Measurements from ENCODE around the gene CNNM2. TPM values are rescaled to one million over a fixed set of nuclear protein-coding genes. Genes with fewer than 3 reads are reported as not detected.

CNNM2 gene
- 10 to 100 TPM; 14.7 to 17.9 TPM for total RNA-seq
- polyA plus RNA-seq (2013, experiment 1 of 2), result 9.2 TPM
- 7.6 TPM for polyA plus RNA-seq (2013, experiment 2 of 2)
- long read RNA-seq, experiment 1, partial matches to known transcripts, result 1 of 2 reads
- long read RNA-seq, experiment 1, other reads (novel, unspliced or antisense), result 1 of 2 reads
- long read RNA-seq, experiment 2, full-length matches to known transcripts, result 16 of 18 reads
- long read RNA-seq, experiment 2, partial matches to known transcripts, result 0 of 18 reads
- long read RNA-seq, experiment 2, other reads (novel, unspliced or antisense), result 2 of 18 reads
- long read RNA-seq, experiment 3, partial matches to known transcripts, result 0 of 5 reads
- long read RNA-seq, experiment 3, other reads (novel, unspliced or antisense), result 4 of 5 reads
- long read RNA-seq, experiment 4, result 0 reads

- H3K9me3 Mint-ChIP-seq, result no peaks in the 10 kb centered on the region
Observed at GRCh38 chr10:102917962-102918816, at the start of gene CNNM2. Gene CNNM2 (plus strand): TSS chr10:102918294. CDS start chr10:102918481, 187 bp downstream.

GRCh38 chr10:102868911-102869257, 49.2 kb upstream of the CNNM2 start:
- peak overlapping the region; percentile 79 for H3K4me3 Mint-ChIP-seq
- H3K27me3 Mint-ChIP-seq (ENCODE audit: insufficient read depth), result peaks cover 2% of the 10 kb centered on the region
- Histone ChIP-seq H3K4me1 (ENCODE audit: control insufficient read depth, insufficient read depth, low read length) (no peaks in the 10 kb centered on the region), H3K9me3 (ENCODE audit: control insufficient read depth, low read length) (no peaks in the 10 kb centered on the region), H3K4me3 (ENCODE audit: low read length) (peak overlapping the region; percentile 83), H3K27ac (ENCODE audit: low read depth, low read length) (no peak overlapping the region), H3K9ac (ENCODE audit: extremely low read depth, low read length, poor library complexity, severe bottlenecking) (peak overlapping the region; percentile 12), H3K36me3 (ENCODE audit: control insufficient read depth, insufficient read depth, low read length) (no peaks in the 10 kb centered on the region), H3K27me3 (ENCODE audit: control insufficient read depth, insufficient read depth, low read length, poor library complexity, severe bottlenecking) (no peaks in the 10 kb centered on the region)
- no peak for TF ChIP-seq CTCF (conservative IDR thresholded peaks at IDR 0.05)
- H3K36me3 Mint-ChIP-seq (ENCODE audit: low read depth), result peaks cover 2% of the 10 kb centered on the region
- DNase-seq, result no peak
- WGBS, 2 experiments (ENCODE audit: insufficient coverage in 1 of 2, insufficient read length in 1 of 2), result 11 to 16% methylated on average over 4 to 5 of the region's 5 CpGs
- H3K4me1 Mint-ChIP-seq, result peaks cover 11% of the 10 kb centered on the region
- peak overlapping the region; percentile 64 for H3K27ac Mint-ChIP-seq
- no peaks in the 10 kb centered on the region for H3K9me3 Mint-ChIP-seq

More at GRCh38 chr10:102917962-102918816, at the start of gene CNNM2:
- peaks cover 1% of the 10 kb centered on the region for H3K36me3 Mint-ChIP-seq (ENCODE audit: low read depth)
- no peak for TF ChIP-seq CTCF (conservative IDR thresholded peaks at IDR 0.05)
- H3K9me3 ChIP-seq (ENCODE audit: control insufficient read depth, low read length), result no peaks in the 10 kb centered on the region
- peaks cover 25% of the 10 kb centered on the region for H3K4me1 Mint-ChIP-seq
- H3K4me3 ChIP-seq (ENCODE audit: low read length), result peak within 1 kb of the TSS; percentile 85
- peak within 1 kb of the TSS; percentile 90 for H3K9ac ChIP-seq (ENCODE audit: extremely low read depth, low read length, poor library complexity, severe bottlenecking)
- H3K27me3 ChIP-seq (ENCODE audit: control insufficient read depth, insufficient read depth, low read length, poor library complexity, severe bottlenecking), result peaks cover 28% of the 10 kb centered on the region
- no peaks in the 10 kb centered on the region for H3K36me3 ChIP-seq (ENCODE audit: control insufficient read depth, insufficient read depth, low read length)
- WGBS, 2 experiments (ENCODE audit: insufficient coverage in 1 of 2, insufficient read length in 1 of 2), result 0% methylated on average over 14 to 80 of the region's 80 CpGs
- peak within 1 kb of the TSS; percentile 94 for H3K27ac ChIP-seq (ENCODE audit: low read depth, low read length)
- H3K27ac Mint-ChIP-seq, result peak within 1 kb of the TSS; percentile 97
- DNase-seq, result peak; percentile 100
- peak within 1 kb of the TSS; percentile 82 for H3K4me3 Mint-ChIP-seq
- no peaks in the 10 kb centered on the region for H3K4me1 ChIP-seq (ENCODE audit: control insufficient read depth, insufficient read depth, low read length)
- H3K27me3 Mint-ChIP-seq (ENCODE audit: insufficient read depth), result peaks cover 28% of the 10 kb centered on the region

GRCh38 chr10:102869258-102870198, 48.6 kb upstream of the CNNM2 start, which contains the start of gene AS3MT:
Gene AS3MT (plus strand): TSS chr10:102869470. CDS start chr10:102869593, 123 bp downstream.
- peak within 1 kb of the TSS; percentile 96 for H3K27ac Mint-ChIP-seq
- H3K4me1 Mint-ChIP-seq, result peaks cover 11% of the 10 kb centered on the region
- H3K4me3 Mint-ChIP-seq, result peak within 1 kb of the TSS; percentile 79
- H3K9me3 Mint-ChIP-seq, result no peaks in the 10 kb centered on the region
- Histone ChIP-seq H3K4me3 (ENCODE audit: low read length) (peak within 1 kb of the TSS; percentile 83), H3K36me3 (ENCODE audit: control insufficient read depth, insufficient read depth, low read length) (no peaks in the 10 kb centered on the region), H3K27me3 (ENCODE audit: control insufficient read depth, insufficient read depth, low read length, poor library complexity, severe bottlenecking) (no peaks in the 10 kb centered on the region), H3K27ac (ENCODE audit: low read depth, low read length) (peak within 1 kb of the TSS; percentile 71), H3K9ac (ENCODE audit: extremely low read depth, low read length, poor library complexity, severe bottlenecking) (peak within 1 kb of the TSS; percentile 64), H3K9me3 (ENCODE audit: control insufficient read depth, low read length) (no peaks in the 10 kb centered on the region), H3K4me1 (ENCODE audit: control insufficient read depth, insufficient read depth, low read length) (no peaks in the 10 kb centered on the region)
- H3K36me3 Mint-ChIP-seq (ENCODE audit: low read depth), result peaks cover 2% of the 10 kb centered on the region
- DNase-seq, result peak; percentile 89
- TF ChIP-seq CTCF (conservative IDR thresholded peaks at IDR 0.05), result no peak
- H3K27me3 Mint-ChIP-seq (ENCODE audit: insufficient read depth), result peaks cover 2% of the 10 kb centered on the region
- WGBS, 2 experiments (ENCODE audit: insufficient coverage in 1 of 2, insufficient read length in 1 of 2), result 8 to 11% methylated on average over 25 to 60 of the region's 63 CpGs
